ENCODE results near the gene TPCN2. TPM values are rescaled to one million over a fixed set of nuclear protein-coding genes. Genes with fewer than 3 reads are reported as not detected.

The TPCN2 gene
- total and polyA plus RNA-seq, 2 donors from 2014 or later: 12.9 to 22.4 TPM

- FAIRE-seq: no peak
- H3K36me3 ChIP-seq (ENCODE audit: control insufficient read depth in 2 of 3, insufficient read depth in 3 of 3, low read length in 3 of 3): no peaks in the 10 kb centered on the region
- intact Hi-C loops (cut with DNase I): no loop called here
- H3K27ac ChIP-seq (ENCODE audit: low read depth in 2 of 2, low read length in 2 of 2): no peak overlapping the region
- H3K27me3 ChIP-seq (ENCODE audit: control insufficient read depth, insufficient read depth, low read length): no peaks in the 10 kb centered on the region
- peak overlapping the region; percentile 49 to 81 (median 52) for H3K4me3 ChIP-seq (ENCODE audit: low read length in 3 of 3)
- no peaks in the 10 kb centered on the region for H3K9me3 ChIP-seq (ENCODE audit: control insufficient read depth in 2 of 3, insufficient read depth in 1 of 3, low read length in 3 of 3)
- TF ChIP-seq, protein P1, sequence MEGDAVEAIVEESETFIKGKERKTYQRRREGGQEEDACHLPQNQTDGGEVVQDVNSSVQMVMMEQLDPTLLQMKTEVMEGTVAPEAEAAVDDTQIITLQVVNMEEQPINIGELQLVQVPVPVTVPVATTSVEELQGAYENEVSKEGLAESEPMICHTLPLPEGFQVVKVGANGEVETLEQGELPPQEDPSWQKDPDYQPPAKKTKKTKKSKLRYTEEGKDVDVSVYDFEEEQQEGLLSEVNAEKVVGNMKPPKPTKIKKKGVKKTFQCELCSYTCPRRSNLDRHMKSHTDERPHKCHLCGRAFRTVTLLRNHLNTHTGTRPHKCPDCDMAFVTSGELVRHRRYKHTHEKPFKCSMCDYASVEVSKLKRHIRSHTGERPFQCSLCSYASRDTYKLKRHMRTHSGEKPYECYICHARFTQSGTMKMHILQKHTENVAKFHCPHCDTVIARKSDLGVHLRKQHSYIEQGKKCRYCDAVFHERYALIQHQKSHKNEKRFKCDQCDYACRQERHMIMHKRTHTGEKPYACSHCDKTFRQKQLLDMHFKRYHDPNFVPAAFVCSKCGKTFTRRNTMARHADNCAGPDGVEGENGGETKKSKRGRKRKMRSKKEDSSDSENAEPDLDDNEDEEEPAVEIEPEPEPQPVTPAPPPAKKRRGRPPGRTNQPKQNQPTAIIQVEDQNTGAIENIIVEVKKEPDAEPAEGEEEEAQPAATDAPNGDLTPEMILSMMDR (IDR thresholded peaks at IDR 0.05; ENCODE audit: borderline replicate concordance, extremely low read depth, insufficient read depth): no peak
- peaks cover 0 to 21% (median 5%) of the 10 kb centered on the region in 3 donors for H3K4me1 ChIP-seq (ENCODE audit: control insufficient read depth in 2 of 3, insufficient read depth in 2 of 3, low read depth in 1 of 3, low read length in 3 of 3)
- no peak for DNase-seq
- H3K9ac ChIP-seq (ENCODE audit: low read length in 3 of 3): peak overlapping the region in 1 of 3 donors; percentile 10
These were observed 570 bp upstream of the TPCN2 start for GRCh38 chr11:69048031-69048693.

DNA sequence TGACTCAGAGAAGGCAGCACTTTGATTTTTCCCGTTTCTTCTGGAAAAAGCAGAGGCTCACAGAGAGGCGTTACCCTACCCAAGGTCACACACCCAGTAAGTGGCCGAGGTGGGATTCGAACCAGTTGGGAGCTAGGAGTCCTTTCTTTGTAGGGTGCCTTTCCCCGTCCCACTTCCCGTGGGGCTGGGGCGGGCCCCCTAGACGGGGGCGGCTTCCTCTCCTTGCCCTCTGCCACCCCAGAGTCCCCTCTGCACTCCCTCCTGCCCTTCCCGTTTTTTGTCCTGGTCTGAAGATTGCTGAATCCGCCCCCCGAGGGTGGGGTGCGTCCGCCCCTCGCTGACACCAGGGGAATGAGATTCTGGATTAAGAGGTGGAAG, 747 bp downstream of the TPCN2 start:
- TF ChIP-seq, protein P1 (IDR thresholded peaks at IDR 0.05; ENCODE audit: borderline replicate concordance, extremely low read depth, insufficient read depth): no peak
- H3K27me3 ChIP-seq (ENCODE audit: control insufficient read depth, insufficient read depth, low read length): no peaks in the 10 kb centered on the region
- peaks cover 0 to 30% (median 8%) of the 10 kb centered on the region in 3 donors for H3K4me1 ChIP-seq (ENCODE audit: control insufficient read depth in 2 of 3, insufficient read depth in 2 of 3, low read depth in 1 of 3, low read length in 3 of 3)
- FAIRE-seq: no peak
- peak overlapping the region; percentile 42 to 80 (median 78) for H3K9ac ChIP-seq (ENCODE audit: low read length in 3 of 3)
- DNase-seq: peak in 2 of 5 donors; percentile 60 to 63
- intact Hi-C loops (cut with DNase I): no loop called here
- H3K36me3 ChIP-seq (ENCODE audit: control insufficient read depth in 2 of 3, insufficient read depth in 3 of 3, low read length in 3 of 3): peaks cover 0 to 2% (median 0%) of the 10 kb centered on the region in 3 donors
- no peaks in the 10 kb centered on the region for H3K9me3 ChIP-seq (ENCODE audit: control insufficient read depth in 2 of 3, insufficient read depth in 1 of 3, low read length in 3 of 3)
- peak overlapping the region; percentile 63 to 89 (median 81) for H3K4me3 ChIP-seq (ENCODE audit: low read length in 3 of 3)
- H3K27ac ChIP-seq (ENCODE audit: low read depth in 2 of 2, low read length in 2 of 2): peak overlapping the region; percentile 70 to 79

DNA sequence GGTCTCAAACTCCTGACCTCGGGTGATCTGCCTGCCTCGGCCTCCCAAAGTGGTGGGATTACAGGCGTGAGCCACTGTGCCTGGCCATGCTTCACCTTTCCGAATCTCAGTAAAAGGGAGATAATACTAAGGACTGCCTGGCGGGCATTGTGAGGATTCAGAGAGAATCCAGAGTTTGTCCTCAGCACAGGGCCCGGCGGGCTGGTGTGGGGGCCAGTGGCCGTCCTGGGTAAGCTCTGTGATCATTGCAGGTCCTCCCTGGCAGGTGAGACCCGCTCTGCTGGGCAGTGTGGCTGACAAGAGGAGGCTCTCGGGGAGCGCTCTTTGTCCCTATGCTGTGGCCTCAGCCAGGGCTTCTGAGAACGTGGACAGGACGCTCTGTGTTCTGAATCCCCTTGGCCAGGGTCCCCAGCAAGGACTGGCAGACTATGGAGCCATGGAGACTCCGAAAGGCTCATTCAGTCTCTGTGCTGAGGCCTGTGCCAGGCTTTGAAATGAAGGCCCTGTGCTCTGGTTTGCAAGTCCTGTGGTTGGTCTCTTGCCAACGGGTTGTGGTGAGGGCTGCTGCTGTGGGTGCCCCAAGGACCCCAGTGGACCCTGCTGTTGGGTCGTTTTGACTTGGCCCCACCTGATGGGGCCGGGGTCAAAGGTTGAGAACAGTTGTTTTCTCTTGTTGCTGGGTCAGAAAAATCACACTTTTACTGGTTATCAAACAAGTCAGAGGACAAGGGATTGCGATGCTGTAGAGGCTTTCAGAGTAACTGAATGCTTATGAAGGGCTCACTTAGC, 2.1 kb downstream of the TPCN2 start:
- FAIRE-seq: no peak
- H3K27ac ChIP-seq (ENCODE audit: low read depth in 2 of 2, low read length in 2 of 2): peak overlapping the region in 1 of 2 donors; percentile 43

More for the DNA sequence above, 2.1 kb downstream of the TPCN2 start:
- H3K9ac ChIP-seq (ENCODE audit: low read length in 3 of 3): peak overlapping the region in 1 of 3 donors; percentile 53
- intact Hi-C loops (cut with DNase I): no loop called here
- peak in 1 of 5 donors; percentile 68 for DNase-seq
- TF ChIP-seq, protein P1 (IDR thresholded peaks at IDR 0.05; ENCODE audit: borderline replicate concordance, extremely low read depth, insufficient read depth): no peak
- no peaks in the 10 kb centered on the region for H3K9me3 ChIP-seq (ENCODE audit: control insufficient read depth in 2 of 3, insufficient read depth in 1 of 3, low read length in 3 of 3)
- H3K4me1 ChIP-seq (ENCODE audit: control insufficient read depth in 2 of 3, insufficient read depth in 2 of 3, low read depth in 1 of 3, low read length in 3 of 3): peaks cover 0 to 38% (median 15%) of the 10 kb centered on the region in 3 donors
- H3K4me3 ChIP-seq (ENCODE audit: low read length in 3 of 3): peak overlapping the region in 2 of 3 donors; percentile 32 to 81
- peaks cover 0 to 2% (median 0%) of the 10 kb centered on the region in 3 donors for H3K36me3 ChIP-seq (ENCODE audit: control insufficient read depth in 2 of 3, insufficient read depth in 3 of 3, low read length in 3 of 3)
- H3K27me3 ChIP-seq (ENCODE audit: control insufficient read depth, insufficient read depth, low read length): no peaks in the 10 kb centered on the region
